OCI-LY7 (cell line): ENCODE measurements around the gene XRCC3. TPM values are rescaled to one million over a fixed set of nuclear protein-coding genes. Genes with fewer than 3 reads are reported as not detected.

Experiments used
- BruUV-seq: library from RNA; stranded (reverse); fragments of 400-500 nt; replicated peaks from 2 replicates; lab custom pipeline; 2021; lab: Mats Ljungman, UMichigan
- CTCF ChIA-PET: fragments of 300-600 bp; sonication (Branson Sonifier 250); formaldehyde crosslinking; loops from one replicate; lab custom pipeline; 2022; ENCODE audit warnings: antibody characterized with exemption; ENCODE audit not compliant: unreplicated experiment; lab: Charles Lee
- POLR2A ChIA-PET: fragments of 300-600 bp; sonication (Branson Sonifier 250); formaldehyde crosslinking; loops from one replicate; lab custom pipeline; 2022; ENCODE audit warnings: antibody characterized with exemption; lab: Charles Lee
- DNase-seq: peaks from one replicate; pipeline ENCODE4 v3.0.0-alpha.2; 2015; ENCODE audit warnings: low spot score
- H2AFZ ChIP-seq: fragments of 200-600 bp; sonication (generic), shearing (Covaris generic); 2 replicates; pipeline ENCODE4 v1.6.1; 2014; ENCODE audit warnings: mild to moderate bottlenecking, antibody characterized with exemption, low read length, moderate library complexity
- H3K27ac ChIP-seq: fragments of 200-600 bp; sonication (generic); 2 replicates; pipeline ENCODE4 v1.5.1; 2014; ENCODE audit warnings: mixed run types, low read depth, mild to moderate bottlenecking, moderate library complexity, low read length, inconsistent platforms; ENCODE audit not compliant: poor library complexity, severe bottlenecking
- H3K36me3 ChIP-seq: fragments of 200-600 bp; sonication (generic); 2 replicates; pipeline ENCODE4 v1.6.1; 2014; ENCODE audit warnings: mild to moderate bottlenecking, antibody characterized with exemption, low read length, moderate library complexity, mixed read lengths; ENCODE audit not compliant: insufficient read depth
- H3K4me1 ChIP-seq: fragments of 200-600 bp; sonication (generic); 2 replicates; pipeline ENCODE4 v1.5.1; 2014; ENCODE audit warnings: mild to moderate bottlenecking, low read length; ENCODE audit not compliant: insufficient read depth, poor library complexity, severe bottlenecking
- H3K4me2 ChIP-seq: fragments of 200-600 bp; sonication (generic); 2 replicates; pipeline ENCODE4 v1.6.1; 2014; ENCODE audit warnings: mild to moderate bottlenecking, low read length
- H3K4me3 ChIP-seq: fragments of 200-600 bp; sonication (generic); 2 replicates; pipeline ENCODE4 v1.5.1; 2014; ENCODE audit warnings: mild to moderate bottlenecking, low read depth, low read length; ENCODE audit not compliant: poor library complexity, severe bottlenecking
- H3K79me2 ChIP-seq: fragments of 200-600 bp; sonication (generic); 2 replicates; pipeline ENCODE4 v1.6.1; 2016; ENCODE audit warnings: low read depth, mild to moderate bottlenecking, low read length, moderate library complexity, mixed read lengths; ENCODE audit not compliant: insufficient read depth
- H3K9me2 ChIP-seq: fragments of 200-600 bp; sonication (generic); 2 replicates; pipeline ENCODE4 v1.6.1; 2016; ENCODE audit warnings: mild to moderate bottlenecking, low read length, mixed read lengths; ENCODE audit not compliant: insufficient read depth
- H3K9me3 ChIP-seq: fragments of 200-600 bp; sonication (generic); 2 replicates; pipeline ENCODE4 v1.6.1; 2014; ENCODE audit warnings: mild to moderate bottlenecking, mixed run types, low read length, mixed read lengths
- H4K20me1 ChIP-seq: fragments of 200-600 bp; sonication (generic); 2 replicates; pipeline ENCODE4 v1.6.1; 2014; ENCODE audit warnings: mild to moderate bottlenecking, antibody characterized with exemption, low read length, moderate library complexity, mixed read lengths; ENCODE audit not compliant: insufficient read depth
- EZH2phosphoT487 ChIP-seq: fragments of 200-600 bp; sonication (generic); IDR thresholded peaks from 2 replicates; pipeline ENCODE4 v1.6.1; 2018; ENCODE audit warnings: low read depth, borderline replicate concordance, mild to moderate bottlenecking, mixed run types, antibody characterized with exemption, low read length, moderate library complexity, mixed read lengths
- intact Hi-C: fragments of 100-400 bp; cut with micrococcal nuclease; formaldehyde crosslinking; loops from one replicate; pipeline ENCODE4 v1.10.0; 2022; ENCODE audit not compliant: unreplicated experiment
- total RNA-seq, 2 experiments: library from RNA; depleted of rRNA in 1 of 2; stranded (reverse); fragments of >200 nt in 1 of 2; shearing (Covaris generic) in 1 of 2; gene quantifications; 2 replicates each; pipeline ENCODE4 v1.2.3, GENCODE V29; 2014 to 2022
- TF ChIP-seq, protein P1 (sequence below): fragments of 200-600 bp; sonication (generic); conservative IDR thresholded peaks from 2 replicates; pipeline ENCODE4 v1.5.1; 2014; ENCODE audit warnings: mild to moderate bottlenecking, antibody characterized with exemption, low read length, moderate library complexity, mixed read lengths

Gene XRCC3
- total RNA-seq, 2 experiments from 2014 or later = 83.3 to 130 TPM

- H3K36me3 ChIP-seq = peaks cover 32% of the 10 kb centered on the region
- no peak overlapping the region for H3K4me2 ChIP-seq
- no peak overlapping the region for H3K27ac ChIP-seq
- intact Hi-C loops = no loop called here
- TF ChIP-seq EZH2phosphoT487 = no peak
- TF ChIP-seq, protein P1, sequence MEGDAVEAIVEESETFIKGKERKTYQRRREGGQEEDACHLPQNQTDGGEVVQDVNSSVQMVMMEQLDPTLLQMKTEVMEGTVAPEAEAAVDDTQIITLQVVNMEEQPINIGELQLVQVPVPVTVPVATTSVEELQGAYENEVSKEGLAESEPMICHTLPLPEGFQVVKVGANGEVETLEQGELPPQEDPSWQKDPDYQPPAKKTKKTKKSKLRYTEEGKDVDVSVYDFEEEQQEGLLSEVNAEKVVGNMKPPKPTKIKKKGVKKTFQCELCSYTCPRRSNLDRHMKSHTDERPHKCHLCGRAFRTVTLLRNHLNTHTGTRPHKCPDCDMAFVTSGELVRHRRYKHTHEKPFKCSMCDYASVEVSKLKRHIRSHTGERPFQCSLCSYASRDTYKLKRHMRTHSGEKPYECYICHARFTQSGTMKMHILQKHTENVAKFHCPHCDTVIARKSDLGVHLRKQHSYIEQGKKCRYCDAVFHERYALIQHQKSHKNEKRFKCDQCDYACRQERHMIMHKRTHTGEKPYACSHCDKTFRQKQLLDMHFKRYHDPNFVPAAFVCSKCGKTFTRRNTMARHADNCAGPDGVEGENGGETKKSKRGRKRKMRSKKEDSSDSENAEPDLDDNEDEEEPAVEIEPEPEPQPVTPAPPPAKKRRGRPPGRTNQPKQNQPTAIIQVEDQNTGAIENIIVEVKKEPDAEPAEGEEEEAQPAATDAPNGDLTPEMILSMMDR = no peak
- CTCF ChIA-PET = interaction anchor here (0.6 kb wide), 1 partner anchor 52 kb away, joined by 3 read pairs; no protein-coding TSS in a partner anchor
- no peak overlapping the region for H3K4me3 ChIP-seq
- no peaks in the 10 kb centered on the region for H3K4me1 ChIP-seq
- POLR2A ChIA-PET = no interaction called here
- H3K79me2 ChIP-seq = no peaks in the 10 kb centered on the region
- no peaks in the 10 kb centered on the region for H3K9me3 ChIP-seq
- DNase-seq = no peak
- BruUV-seq = no TSS peak
- H3K9me2 ChIP-seq = no peaks in the 10 kb centered on the region
- H4K20me1 ChIP-seq = no peaks in the 10 kb centered on the region
- H2AFZ ChIP-seq = no peak overlapping the region
Measured at GRCh38 chr14:103733651-103734050, 18.4 kb upstream of the XRCC3 start.

DNA sequence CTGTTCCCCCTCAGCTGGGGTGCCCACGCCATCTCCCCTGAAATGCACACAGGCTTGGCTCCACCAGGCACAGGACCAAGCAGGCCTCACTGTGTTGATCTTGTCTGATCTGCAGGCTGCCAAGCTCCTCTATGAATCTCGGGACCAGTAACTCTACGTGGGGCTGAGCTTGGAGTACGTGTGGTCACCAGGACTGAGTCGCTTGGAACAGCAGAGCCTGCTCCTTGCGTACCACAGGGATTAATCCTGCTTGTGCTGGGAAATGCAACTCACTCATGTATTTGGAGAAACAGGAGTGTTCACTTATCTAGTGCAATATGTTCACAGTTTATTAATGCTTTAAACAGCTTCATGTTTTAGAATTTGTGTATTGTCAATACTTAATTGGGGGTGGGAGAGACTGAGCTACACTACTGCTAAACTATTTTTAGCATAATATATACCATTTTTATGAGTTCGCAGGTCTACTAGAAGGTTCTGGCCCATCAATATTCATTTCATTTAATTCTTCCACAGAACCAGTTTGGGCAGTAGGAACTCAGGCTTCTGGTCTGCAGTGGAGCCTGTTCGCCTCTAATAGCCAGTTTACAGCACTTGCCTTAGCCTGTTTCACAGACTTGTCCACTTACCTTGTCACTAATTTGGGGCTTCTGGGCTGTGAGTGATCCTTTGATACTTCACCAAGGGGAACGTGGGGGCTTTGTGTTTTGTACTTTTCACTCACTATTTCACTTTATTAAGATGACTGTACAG, 17.8 kb upstream of the XRCC3 start:
- no peak for DNase-seq
- CTCF ChIA-PET = no interaction called here
- BruUV-seq = no TSS peak

More for the DNA sequence above, 17.8 kb upstream of the XRCC3 start:
- H3K4me3 ChIP-seq = no peak overlapping the region
- POLR2A ChIA-PET = interaction anchor here (0.6 kb wide), 1 partner anchor 53 kb away, joined by 3 read pairs; no protein-coding TSS in a partner anchor
- no peaks in the 10 kb centered on the region for H3K4me1 ChIP-seq
- no peak overlapping the region for H3K27ac ChIP-seq
- H4K20me1 ChIP-seq = no peaks in the 10 kb centered on the region
- TF ChIP-seq, protein P1 = no peak
- TF ChIP-seq EZH2phosphoT487 = no peak
- intact Hi-C loops = no loop called here
- H3K36me3 ChIP-seq = peaks cover 34% of the 10 kb centered on the region
- H2AFZ ChIP-seq = no peak overlapping the region
- H3K9me3 ChIP-seq = no peaks in the 10 kb centered on the region
- no peaks in the 10 kb centered on the region for H3K79me2 ChIP-seq
- no peak overlapping the region for H3K4me2 ChIP-seq
- H3K9me2 ChIP-seq = no peaks in the 10 kb centered on the region
